Ishikawa (cell line): ENCODE results near the gene DAND5.
A peak's percentile ranks its signal among the peaks of the same experiment; 100 is the strongest.

Experiments
- CEBPB ChIP-seq: IDR thresholded peaks from 2 replicates; pipeline ENCODE4 v1.6.1; 2012
- CREB1 ChIP-seq: IDR thresholded peaks from 2 replicates; pipeline ENCODE4 v1.6.1; 2012; ENCODE audit warnings: low read depth
- EGR1 ChIP-seq: IDR thresholded peaks from 2 replicates; pipeline ENCODE4 v1.6.1; 2012
- EP300 ChIP-seq: IDR thresholded peaks from 2 replicates; pipeline ENCODE4 v1.6.1; 2012; ENCODE audit warnings: borderline replicate concordance
- FOXM1 ChIP-seq: IDR thresholded peaks from 2 replicates; pipeline ENCODE4 v1.6.1; 2012; ENCODE audit warnings: low read depth, borderline replicate concordance
- NFIC ChIP-seq: IDR thresholded peaks from 2 replicates; pipeline ENCODE4 v1.6.1; 2012
- RAD21 ChIP-seq: IDR thresholded peaks from 2 replicates; pipeline ENCODE4 v1.6.1; 2012; ENCODE audit warnings: low read depth
- TAF1 ChIP-seq: IDR thresholded peaks from 2 replicates; pipeline ENCODE4 v1.6.1; 2012; ENCODE audit warnings: low read depth, mild to moderate bottlenecking
- TCF12 ChIP-seq: IDR thresholded peaks from 2 replicates; pipeline ENCODE4 v1.6.1; 2012; ENCODE audit warnings: low read depth
- TEAD4 ChIP-seq: IDR thresholded peaks from 2 replicates; pipeline ENCODE4 v1.6.1; 2012
- YY1 ChIP-seq: IDR thresholded peaks from 2 replicates; pipeline ENCODE4 v1.6.1; 2012; ENCODE audit warnings: low read depth
- ZBTB7A ChIP-seq: IDR thresholded peaks from 2 replicates; pipeline ENCODE4 v1.6.1; 2012; ENCODE audit warnings: low read depth
- TF ChIP-seq, protein P1 (sequence below): IDR thresholded peaks from 2 replicates; pipeline ENCODE4 v1.6.1; 2012
- TF ChIP-seq, protein P2 (sequence below): IDR thresholded peaks from 2 replicates; pipeline ENCODE4 v1.6.1; 2012; ENCODE audit warnings: low read depth, mild to moderate bottlenecking
- TF ChIP-seq, protein P3 (sequence below): IDR thresholded peaks from 2 replicates; pipeline ENCODE4 v1.6.1; 2012

The DAND5 gene

DNA sequence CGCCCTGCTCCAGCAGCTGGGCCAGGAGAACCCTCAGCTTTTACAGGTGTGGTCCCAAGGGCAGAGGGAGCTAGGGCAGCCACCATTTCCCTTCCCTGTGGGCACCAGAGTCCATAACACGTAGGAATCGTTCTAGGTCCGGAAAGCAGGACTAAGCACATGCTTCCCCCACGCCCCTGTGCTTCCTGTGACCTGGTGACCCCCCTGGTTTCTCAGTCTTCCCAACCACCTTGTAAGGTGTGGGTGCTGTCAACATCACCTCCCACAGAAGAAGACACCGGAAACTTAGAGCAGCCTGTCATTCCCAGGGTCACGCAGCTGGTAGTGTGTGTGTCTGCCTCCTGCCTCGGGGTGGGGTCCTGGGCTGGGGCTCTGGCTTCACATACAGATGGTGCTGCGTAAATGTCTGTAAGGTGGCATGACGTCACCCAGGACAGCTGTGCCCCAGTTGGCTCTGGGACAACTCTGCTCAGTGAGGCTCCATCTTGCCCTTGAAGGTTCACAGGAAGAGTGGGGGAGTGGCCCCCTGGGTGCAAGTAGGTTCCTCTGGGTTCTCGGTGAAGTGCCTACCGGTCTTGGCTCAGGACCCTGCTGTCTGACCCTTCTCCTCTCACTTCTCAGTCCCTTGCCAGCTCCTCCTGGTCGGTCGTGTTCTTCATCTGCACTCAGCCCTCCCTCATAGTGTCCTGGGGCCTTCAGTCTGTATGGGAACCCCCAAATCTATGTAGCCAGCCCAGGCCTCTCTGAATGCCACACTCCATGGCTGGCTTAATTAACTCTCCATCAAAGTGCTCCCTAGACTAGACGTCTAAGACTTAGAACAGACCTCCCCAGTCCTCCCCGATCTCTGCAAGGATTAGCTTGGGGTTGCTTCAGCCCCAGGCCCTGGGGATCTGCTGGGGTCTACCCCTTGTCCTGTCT, 19.8 kb upstream of the DAND5 start:
- no peak for TF ChIP-seq FOXM1
- no peak for TF ChIP-seq TAF1
- no peak for TF ChIP-seq NFIC
- TF ChIP-seq, protein P1, sequence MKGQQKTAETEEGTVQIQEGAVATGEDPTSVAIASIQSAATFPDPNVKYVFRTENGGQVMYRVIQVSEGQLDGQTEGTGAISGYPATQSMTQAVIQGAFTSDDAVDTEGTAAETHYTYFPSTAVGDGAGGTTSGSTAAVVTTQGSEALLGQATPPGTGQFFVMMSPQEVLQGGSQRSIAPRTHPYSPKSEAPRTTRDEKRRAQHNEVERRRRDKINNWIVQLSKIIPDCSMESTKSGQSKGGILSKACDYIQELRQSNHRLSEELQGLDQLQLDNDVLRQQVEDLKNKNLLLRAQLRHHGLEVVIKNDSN, result no peak
- TF ChIP-seq ZBTB7A, result no peak
- TF ChIP-seq CEBPB, result no peak
- TF ChIP-seq YY1, result no peak
- no peak for TF ChIP-seq RAD21
- TF ChIP-seq, protein P2, sequence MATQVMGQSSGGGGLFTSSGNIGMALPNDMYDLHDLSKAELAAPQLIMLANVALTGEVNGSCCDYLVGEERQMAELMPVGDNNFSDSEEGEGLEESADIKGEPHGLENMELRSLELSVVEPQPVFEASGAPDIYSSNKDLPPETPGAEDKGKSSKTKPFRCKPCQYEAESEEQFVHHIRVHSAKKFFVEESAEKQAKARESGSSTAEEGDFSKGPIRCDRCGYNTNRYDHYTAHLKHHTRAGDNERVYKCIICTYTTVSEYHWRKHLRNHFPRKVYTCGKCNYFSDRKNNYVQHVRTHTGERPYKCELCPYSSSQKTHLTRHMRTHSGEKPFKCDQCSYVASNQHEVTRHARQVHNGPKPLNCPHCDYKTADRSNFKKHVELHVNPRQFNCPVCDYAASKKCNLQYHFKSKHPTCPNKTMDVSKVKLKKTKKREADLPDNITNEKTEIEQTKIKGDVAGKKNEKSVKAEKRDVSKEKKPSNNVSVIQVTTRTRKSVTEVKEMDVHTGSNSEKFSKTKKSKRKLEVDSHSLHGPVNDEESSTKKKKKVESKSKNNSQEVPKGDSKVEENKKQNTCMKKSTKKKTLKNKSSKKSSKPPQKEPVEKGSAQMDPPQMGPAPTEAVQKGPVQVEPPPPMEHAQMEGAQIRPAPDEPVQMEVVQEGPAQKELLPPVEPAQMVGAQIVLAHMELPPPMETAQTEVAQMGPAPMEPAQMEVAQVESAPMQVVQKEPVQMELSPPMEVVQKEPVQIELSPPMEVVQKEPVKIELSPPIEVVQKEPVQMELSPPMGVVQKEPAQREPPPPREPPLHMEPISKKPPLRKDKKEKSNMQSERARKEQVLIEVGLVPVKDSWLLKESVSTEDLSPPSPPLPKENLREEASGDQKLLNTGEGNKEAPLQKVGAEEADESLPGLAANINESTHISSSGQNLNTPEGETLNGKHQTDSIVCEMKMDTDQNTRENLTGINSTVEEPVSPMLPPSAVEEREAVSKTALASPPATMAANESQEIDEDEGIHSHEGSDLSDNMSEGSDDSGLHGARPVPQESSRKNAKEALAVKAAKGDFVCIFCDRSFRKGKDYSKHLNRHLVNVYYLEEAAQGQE, result no peak
- TF ChIP-seq, protein P3, sequence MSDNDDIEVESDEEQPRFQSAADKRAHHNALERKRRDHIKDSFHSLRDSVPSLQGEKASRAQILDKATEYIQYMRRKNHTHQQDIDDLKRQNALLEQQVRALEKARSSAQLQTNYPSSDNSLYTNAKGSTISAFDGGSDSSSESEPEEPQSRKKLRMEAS, result no peak
- no peak for TF ChIP-seq TEAD4
- no peak for TF ChIP-seq TCF12
- no peak for TF ChIP-seq CREB1
- TF ChIP-seq EP300, result no peak
- no peak for TF ChIP-seq EGR1

DNA sequence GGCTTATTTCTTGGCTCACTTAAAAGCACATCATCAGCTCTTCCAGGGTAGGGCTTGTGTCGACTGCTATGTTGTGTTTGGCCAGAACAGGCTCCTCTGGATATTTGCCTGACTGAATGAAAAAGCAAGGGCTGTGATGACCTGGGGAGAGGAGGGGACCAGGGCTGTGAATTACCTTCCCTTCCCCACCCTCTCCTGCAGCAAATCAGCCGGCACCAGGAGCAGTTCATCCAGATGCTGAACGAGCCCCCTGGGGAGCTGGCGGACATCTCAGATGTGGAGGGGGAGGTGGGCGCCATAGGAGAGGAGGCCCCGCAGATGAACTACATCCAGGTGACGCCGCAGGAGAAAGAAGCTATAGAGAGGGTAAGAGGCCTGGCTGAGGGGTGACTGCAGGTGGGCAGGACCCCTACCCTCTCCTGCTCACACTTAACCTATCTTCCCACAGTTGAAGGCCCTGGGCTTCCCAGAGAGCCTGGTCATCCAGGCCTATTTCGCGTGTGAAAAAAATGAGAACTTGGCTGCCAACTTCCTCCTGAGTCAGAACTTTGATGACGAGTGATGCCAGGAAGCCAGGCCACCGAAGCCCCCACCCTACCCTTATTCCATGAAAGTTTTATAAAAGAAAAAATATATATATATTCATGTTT, 16.8 kb upstream of the DAND5 start:
- no peak for TF ChIP-seq FOXM1
- no peak for TF ChIP-seq YY1
- TF ChIP-seq, protein P3, result no peak
- TF ChIP-seq TEAD4, result no peak
- no peak for TF ChIP-seq EP300
- TF ChIP-seq CREB1, result no peak
- no peak for TF ChIP-seq NFIC
- TF ChIP-seq CEBPB, result no peak
- TF ChIP-seq, protein P1, result no peak

DNA sequence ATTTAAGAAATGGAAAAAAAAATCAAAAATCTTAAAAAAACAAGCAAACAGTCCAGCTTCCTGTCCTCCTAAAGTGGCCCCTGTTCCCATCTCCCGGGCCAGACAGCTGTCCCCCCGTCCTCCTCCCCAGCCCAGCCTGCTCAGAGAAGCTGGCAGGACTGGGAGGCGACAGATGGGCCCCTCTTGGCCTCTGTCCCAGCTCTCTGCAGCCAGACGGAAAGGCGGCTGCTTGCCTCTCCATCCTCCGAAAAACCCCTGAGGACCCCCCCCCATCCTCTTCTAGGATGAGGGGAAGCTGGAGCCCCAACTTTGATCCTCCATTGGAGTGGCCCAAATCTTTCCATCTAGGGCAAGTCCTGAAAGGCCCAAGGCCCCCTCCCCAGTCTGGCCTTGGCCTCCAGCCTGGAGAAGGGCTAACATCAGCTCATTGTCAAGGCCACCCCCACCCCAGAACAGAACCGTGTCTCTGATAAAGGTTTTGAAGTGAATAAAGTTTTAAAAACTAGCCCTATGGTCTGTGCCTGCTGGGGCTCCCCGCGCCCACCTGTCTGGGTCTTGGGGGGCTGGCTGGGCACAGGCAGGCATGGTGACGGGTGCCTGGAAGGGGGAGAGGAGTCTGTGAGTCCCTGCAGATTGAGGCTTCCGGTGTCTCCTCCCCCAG, 16.1 kb upstream of the DAND5 start:
- no peak for TF ChIP-seq YY1
- no peak for TF ChIP-seq EP300
- TF ChIP-seq ZBTB7A, result no peak
- no peak for TF ChIP-seq TEAD4
- no peak for TF ChIP-seq CEBPB
- no peak for TF ChIP-seq NFIC
- TF ChIP-seq, protein P1, result no peak
- no peak for TF ChIP-seq TCF12
- no peak for TF ChIP-seq FOXM1
- no peak for TF ChIP-seq RAD21
- TF ChIP-seq CREB1, result no peak
- TF ChIP-seq, protein P2, result no peak
- TF ChIP-seq EGR1, result no peak
- TF ChIP-seq TAF1, result no peak
- TF ChIP-seq, protein P3, result no peak

DNA sequence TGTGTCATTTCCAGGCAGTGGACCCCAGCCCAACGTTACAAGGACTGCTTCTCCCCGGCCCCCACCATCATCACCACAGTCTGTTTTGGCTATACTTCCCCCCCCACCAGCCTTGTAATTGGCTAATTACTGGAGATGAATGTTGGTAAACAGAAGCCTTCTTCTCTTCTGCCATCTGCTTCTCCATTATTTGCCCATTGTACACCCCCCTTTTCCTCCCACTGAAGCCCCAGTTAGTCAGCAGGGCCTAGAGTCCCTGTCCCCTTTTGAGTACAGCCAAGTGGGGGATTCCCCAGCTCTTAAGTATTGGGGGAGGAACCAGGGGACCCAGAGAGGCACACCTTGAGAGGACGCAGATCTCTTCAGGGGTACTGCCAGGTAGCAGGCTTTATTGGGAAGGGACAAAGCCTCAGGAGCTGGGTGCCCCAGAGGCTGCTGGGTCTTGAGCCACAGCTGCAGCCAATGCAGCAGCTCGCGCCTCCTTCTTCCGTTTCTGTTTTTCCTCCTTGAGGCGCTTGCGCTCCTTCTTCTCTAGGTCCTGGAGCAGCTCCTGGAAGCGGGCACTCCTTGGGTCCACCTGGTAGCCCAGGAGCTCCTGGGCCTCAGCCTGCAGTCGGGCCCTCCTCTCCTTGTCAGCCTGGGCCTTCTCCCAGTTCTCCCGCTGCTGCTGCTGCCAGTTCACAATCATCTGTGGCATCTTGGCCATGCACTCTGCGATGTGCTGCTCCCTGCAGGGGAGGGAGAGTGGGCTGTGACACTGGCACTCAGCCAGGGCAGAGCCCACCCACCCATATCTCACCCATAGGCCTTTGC, 15.4 kb upstream of the DAND5 start:
- TF ChIP-seq ZBTB7A (peak; percentile 68; the same call in 1 of the 2 replicates), NFIC (peak; percentile 51; the same call in 1 of the 2 replicates), EGR1 (no peak), CREB1 (no peak), YY1 (no peak)
